T follicular helper cell (primary cell): ENCODE measurements around the gene COA8.
A peak's percentile ranks its signal among the peaks of the same experiment; 100 is the strongest.

Experiments used
- DNase-seq: peaks from one replicate; pipeline ENCODE4 v3.0.0-alpha.2; 2020; ENCODE audit warnings: low read depth

The COA8 gene

DNA sequence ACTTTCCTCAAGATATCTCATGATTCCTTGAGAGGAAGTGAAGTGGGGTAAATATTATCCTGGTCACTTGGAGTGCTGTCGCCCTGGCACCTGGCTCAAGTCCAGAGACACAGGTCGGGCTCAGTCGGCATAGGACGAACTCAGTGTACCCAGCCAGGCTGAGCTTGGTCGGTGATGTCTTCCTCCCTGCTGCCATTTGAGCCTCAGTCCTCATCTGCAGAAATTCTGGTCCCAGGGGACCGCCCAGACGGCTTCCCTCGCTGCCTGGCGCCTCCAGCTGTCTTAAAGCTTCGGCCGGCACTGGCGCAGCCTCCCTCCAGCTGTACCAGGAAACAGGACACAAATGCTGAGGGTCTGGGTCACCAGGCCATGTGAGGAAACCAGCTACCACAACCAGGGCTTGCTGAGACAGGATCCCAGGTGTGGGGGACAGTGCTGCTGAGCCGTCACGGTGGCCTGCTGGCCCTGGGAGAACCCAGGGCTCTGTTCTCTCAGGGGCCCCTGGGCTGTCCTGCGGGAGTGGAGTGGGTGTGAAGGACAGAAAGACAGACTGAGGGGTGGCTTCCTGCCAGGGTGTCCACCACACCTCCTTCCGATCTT, 61.2 kb downstream of the COA8 start:
- DNase-seq = no peak

DNA sequence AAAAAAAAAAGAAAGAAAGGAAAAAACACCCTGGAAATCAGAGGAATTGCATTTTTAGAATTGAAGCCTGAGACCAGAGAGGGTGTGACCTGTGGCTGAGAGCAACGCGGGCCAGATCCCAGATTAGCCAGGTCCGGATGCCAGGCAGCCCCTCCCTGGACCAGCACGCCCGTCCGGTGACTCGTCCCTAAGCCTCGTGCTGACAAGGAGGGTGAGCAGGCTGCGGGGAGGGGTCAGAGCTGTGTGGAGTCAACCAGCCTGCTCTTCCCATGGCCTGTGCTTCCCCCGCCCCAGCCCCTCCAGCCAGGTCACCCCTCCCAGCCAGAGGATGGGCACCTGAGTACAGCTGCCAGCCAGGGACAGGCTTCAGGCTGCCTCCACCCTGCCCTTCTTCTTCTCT, 62.1 kb downstream of the COA8 start:
- DNase-seq = no peak

DNA sequence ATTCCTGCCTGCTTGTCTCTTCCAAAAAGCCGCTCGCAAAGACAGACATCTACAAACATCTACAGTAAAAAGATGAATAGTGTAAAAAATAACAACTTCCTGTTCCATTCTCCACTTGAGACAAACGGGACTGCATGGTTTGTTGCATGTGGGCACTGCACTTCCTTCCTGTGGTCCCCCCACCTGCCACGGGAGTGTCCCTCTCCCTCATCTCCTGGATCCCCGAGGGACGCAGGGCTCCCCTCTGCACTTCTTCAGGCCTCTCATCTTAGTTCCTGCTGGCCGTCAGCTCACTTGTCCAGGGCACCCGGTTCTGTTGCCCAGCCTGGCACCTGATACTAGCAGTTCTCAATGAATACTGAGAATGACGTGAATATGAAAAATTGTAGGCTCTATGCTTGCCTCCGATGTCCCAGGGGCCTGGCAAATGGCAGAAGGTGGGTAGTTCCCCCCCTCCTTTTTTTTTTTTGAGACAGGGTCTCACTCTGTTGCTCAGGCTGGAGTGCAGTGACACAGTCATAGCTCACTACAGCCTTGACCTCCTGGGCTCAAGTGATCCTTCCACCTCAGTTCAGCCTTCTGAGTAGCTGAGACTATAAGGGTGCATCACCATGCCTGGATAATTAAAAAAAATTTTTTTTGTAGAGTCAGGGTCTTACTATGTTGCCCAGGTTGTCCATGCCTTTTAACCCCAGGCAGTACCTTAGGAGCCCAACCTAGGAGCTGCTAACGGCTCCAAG, 62.8 kb downstream of the COA8 start:
- peak; percentile 28 for DNase-seq

DNA sequence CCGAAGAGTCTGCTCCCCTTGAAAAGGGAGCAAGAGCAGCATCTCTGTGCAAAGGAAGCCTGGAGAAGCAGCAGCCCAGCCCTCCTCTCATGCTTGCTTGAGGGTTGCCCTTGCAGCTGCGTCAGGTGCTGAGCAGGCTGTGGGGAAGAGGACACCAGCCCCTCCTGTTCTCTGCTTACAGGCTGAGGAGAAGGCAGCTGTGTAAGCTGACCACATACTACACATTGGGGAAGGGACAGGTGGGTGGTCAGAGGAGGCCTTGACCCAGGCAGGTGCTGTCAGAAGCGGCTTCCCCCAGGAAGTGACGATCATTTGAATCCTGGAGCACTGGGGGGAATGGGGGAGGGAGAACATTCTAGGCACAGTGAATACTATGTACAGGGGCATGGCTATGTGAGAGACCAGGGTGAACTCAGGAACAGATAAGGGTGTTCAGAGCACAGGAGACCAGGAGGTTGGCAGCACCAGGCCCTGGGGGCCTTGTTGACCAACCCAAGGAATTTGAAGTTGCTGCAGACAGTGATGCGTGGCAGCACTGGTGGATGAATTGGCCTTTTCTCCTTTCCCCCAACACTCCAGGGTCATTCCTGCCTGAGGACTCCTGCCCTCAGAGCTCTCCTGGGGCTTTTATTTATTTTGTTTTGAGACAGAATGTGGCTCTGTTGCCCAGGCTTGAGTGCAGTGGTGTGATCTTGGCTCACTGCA, 63.5 kb downstream of the COA8 start:
- DNase-seq = no peak

DNA sequence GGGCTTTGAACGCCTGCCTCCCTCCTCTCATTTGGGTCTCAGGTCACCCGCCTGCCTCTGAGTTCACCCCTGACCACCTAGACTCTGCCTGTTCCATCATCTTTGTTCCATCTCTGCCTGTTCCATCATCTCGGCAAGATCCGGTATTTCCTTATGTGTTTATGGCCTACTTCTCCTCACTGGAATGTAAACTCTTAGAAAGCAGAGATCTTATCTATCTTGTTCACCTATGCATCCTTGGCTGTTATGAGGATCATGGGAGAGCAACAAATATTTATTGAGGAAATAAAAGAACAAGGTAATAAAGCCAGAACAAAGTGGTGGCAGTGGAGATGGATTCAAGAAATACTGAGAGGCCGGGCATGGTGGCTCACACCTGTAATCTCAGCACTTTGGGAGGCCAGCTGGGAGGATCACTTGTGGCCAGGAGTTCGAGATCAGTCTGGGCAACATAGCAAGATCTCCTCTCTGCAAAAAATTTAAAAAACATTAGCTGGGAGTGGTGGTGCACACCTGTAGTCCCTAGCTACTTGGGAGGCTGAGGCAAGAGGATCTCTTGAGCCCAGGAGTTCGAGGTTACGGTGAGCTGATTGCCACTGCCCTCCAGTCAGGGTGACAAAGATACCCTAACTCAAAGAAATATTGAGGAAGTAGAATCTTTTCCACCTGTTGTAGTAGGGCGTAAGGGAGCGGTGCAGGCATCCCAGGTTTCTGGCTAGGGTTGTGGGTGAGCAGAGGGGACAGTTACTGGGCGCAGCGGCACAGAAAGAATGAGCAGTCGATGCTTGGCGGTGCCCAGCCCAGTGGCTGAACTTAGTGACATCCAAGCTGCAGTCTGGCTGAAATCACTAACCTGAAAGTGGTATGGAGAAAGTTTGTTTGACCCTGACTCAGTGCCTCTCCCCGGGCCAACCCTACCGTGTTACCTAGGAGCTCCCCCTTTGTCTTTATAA, 64.6 kb downstream of the COA8 start:
- DNase-seq = no peak

DNA sequence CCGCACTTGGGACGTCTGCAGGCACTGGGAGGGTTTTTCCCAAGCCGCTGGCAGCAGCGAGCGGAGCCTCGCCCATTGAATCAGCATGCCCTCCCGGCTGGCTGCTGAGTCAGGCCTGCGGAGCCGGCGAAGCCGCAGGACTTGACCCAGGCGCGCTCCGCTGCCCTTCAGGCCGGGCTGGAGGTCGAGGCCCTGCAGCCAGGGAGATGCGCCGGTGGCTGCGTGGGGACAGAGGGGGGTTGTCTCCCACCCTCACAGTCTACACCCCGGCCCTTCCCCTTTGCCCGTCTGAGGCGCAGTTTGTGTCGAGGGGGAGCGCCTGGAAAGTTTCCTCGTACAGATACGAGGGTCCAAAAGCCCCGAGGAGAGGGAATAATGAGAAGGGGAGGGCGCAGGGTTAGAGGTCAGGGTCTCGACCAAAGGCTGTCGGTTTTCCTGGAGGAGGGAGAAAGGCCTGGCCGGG, 65.5 kb downstream of the COA8 start:
- DNase-seq = no peak

DNA sequence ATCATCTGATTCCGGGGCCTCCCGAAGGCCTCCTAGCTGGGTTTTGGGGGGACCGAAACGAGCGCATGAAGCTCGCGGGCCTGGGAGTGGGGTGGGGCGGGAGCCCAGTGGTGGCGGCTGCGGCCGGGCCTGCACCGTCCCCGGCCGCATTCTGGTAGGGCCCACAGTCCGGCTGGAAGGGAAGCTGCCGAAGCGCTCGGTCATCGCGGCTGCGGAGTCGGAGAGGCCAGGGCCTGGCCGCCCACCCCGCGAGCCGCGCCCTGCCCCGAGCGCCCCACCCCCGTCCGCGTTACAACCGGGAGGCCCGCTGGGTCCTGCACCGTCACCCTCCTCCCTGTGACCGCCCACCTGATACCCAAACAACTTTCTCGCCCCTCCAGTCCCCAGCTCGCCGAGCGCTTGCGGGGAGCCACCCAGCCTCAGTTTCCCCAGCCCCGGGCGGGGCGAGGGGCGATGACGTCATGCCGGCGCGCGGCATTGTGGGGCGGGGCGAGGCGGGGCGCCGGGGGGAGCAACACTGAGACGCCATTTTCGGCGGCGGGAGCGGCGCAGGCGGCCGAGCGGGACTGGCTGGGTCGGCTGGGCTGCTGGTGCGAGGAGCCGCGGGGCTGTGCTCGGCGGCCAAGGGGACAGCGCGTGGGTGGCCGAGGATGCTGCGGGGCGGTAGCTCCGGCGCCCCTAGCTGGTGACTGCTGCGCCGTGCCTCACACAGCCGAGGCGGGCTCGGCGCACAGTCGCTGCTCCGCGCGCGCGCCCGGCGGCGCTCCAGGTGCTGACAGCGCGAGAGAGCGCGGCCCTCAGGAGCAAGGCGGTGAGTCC, 66.1 kb downstream of the COA8 start, which contains the start of gene KLC1:
Gene KLC1, plus strand, starts transcription at position 528 of the 819 bp plus-strand sequence. CDS start 25,354 bp downstream, outside the sequence.
- peak; percentile 74 for DNase-seq

DNA sequence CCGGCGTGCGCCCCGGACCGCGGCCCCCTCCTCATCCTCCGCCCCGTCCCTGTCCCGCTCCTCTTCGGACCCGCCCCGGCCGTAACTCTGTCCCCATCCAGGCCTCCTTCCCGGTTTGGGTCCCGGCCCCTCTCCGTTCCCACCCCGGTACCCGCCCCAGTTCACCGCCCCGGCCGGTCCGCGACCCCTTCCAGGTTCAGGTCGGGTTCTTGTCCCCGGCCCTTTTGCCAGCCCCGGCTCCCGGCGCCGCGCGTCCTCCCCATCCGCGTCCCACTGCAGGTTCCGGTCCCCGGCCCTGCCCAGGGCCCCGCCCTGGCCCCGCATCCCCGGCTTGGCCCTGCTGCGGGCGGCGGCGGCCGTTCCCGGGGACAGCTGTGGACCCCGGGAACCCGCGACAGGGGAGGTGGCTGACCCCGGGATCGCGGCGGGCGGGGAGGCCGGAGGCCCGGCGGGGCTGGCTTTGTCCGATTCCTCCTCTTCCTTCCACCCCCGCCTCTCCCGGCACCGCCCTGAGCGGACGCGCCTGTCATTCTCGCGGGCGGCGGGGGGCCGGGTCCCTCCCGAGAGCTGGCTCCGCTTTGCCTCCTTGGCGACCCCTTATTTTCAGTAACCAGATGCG, 66.9 kb downstream of the COA8 start:
- DNase-seq = no peak

DNA sequence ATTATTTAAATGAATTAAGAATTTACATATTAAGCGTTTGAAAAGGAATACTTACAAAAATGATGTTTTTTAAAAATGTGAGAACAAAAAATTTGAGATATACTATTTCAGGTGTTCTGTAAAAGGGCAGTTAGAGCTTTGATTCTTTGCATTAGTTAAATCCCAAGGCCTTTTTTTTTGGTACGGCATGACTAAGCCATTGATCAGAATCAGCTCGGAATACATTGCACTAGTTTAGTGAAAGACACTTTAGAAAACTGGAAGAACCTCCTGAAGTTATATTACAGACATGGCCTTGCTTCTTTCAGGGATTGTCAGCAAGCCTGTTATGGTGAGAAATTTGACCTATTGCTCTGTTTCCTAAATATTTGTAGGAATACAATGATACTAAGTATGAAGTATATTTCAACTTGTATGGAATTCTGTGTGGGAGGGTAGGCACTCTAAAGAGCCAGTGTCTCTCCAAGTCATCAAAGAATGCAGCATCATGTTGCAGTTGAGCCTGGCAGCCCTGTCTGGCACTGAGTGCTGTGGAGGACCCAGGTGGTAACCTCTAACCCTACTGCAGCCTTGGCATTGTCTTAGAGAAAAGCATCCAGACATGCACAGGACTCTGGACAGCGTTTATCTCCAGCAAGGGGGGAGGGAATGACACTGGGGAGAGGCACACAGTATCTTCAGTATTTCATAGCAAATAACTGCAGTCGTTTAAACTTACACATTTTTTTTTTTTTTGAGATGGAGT, 67.8 kb downstream of the COA8 start:
- DNase-seq = no peak

DNA sequence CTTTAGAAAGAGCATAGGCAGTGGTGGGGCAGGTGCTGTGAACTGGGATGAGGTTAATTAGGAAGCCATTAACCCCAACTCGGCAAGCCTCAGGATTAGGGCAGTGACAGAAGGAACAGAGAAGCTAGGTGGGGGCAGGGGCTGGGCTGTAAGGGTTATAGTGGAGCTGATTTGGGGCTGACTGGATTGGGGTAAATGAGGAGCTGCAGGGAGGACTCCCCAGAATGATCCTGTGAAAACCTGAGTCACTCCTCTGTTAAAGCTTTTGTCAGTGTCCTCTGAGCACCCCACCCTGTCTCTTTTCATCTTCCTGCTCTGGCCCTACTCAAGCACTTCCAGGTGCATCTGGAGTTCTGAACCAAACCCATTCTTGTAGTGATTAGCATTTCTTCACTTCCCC, 70.6 kb downstream of the COA8 start:
- no peak for DNase-seq

GRCh38 chr14:103634156-103634555, 71.4 kb downstream of the COA8 start:
- DNase-seq = no peak

GRCh38 chr14:103638594-103638993, 75.8 kb downstream of the COA8 start:
- no peak for DNase-seq
